ENCODE measurements around the gene KIAA1958. TPM values are rescaled to one million over a fixed set of nuclear protein-coding genes. Genes with fewer than 3 reads are reported as not detected.
A peak's percentile ranks its signal among the peaks of the same experiment; 100 is the strongest.

Gene KIAA1958
- polyA plus RNA-seq, 1 donor from 2014 or later: 0.98 TPM

DNA sequence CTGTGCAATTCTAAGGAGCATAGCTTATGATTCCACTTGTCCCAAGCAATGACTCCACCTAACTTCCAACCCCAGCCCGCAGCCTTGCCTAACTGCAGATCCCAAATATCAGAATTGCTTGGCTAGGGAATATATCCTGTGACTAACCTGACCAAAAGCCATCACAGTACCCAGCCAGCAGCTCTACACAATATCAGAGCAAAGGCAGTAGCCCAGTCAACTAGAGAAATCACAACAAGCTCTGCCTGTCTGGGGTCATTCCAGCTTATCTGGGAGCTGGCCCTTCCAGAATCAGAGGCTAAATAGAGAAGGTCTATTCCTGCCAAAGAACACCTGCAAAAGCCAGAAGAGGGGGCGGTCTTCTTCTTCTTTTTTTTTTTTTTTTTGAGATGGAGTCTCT lies 9.3 kb upstream of the KIAA1958 start:
- Mint-ChIP-seq H3K36me3 (peaks cover 18% of the 10 kb centered on the region), H3K4me1 (peaks cover 0 to 2% (median 0%) of the 10 kb centered on the region in 3 donors), H3K27me3 (no peaks in the 10 kb centered on the region), H3K4me3 (no peak overlapping the region), H3K27ac (no peak overlapping the region), H3K9me3 (peaks cover 3 to 7% (median 5%) of the 10 kb centered on the region in 3 donors)

DNA sequence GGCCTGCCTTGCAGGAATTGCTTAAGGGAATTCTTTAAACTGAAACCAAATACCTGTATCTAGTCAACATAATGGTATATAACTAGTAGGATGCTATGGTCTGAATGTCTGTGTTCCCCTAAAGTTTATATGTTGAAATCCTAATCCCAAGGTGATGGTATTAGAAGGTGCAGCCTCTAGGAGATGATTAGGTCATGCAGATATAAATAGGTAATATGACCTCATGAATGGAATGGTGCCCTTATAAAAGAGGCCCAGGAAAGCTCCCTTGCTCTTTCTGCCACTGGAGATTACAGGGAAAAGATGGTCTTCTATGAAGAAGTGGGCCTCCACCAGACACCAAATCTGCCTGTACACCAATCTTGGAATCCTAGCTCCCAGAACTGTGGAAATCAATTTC lies 7.4 kb upstream of the KIAA1958 start:
- Mint-ChIP-seq H3K9me3 (peaks cover 3 to 7% (median 5%) of the 10 kb centered on the region in 3 donors), H3K4me1 (no peaks in the 10 kb centered on the region), H3K36me3 (peaks cover 17% of the 10 kb centered on the region), H3K4me3 (no peak overlapping the region), H3K27me3 (no peaks in the 10 kb centered on the region), H3K27ac (no peak overlapping the region)

DNA sequence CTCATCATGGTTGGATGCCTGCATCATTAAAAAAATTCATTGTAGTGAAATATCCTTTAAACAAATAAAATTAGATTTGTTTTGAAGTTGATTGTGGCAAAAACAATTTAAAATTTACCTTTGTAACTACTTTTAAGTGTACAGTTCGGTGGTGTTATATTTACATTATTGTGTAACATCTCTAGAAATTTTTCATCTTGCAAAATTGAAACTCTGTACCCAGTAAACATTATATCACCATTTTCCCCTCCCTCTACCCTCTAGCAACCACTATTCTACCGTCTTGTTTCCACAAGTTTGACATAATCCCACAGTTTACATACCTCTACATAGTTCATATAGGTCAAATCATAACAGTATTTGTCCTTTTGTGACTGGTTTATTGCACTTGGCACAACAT lies 2.0 kb upstream of the KIAA1958 start:
- Mint-ChIP-seq H3K36me3 (peaks cover 5% of the 10 kb centered on the region), H3K4me1 (peaks cover 8 to 21% (median 15%) of the 10 kb centered on the region in 3 donors), H3K27ac (peak overlapping the region in 1 of 3 donors; percentile 7), H3K27me3 (no peaks in the 10 kb centered on the region), H3K4me3 (peak overlapping the region in 1 of 4 donors; percentile 54), H3K9me3 (no peaks in the 10 kb centered on the region)

DNA sequence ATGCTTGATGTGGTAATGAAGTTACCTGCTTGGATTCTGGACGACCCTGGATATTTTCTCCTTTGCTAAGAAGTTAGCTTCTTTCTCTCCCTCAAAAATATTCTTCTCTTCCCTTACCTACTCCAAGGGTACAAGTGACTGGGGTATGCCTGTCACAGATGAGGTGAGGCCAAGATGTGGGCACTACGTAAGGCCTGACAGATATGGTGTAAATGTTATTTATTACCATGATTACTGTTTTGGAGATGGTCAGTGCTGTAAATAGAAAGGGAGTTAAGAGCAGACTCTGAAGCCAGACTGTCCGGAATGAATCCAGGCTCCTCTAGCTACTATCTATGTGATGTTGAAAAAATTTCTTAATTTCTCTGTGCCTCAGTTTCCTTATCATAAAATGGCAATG lies 1.1 kb upstream of the KIAA1958 start:
- peaks cover 5% of the 10 kb centered on the region for H3K36me3 Mint-ChIP-seq
- no peaks in the 10 kb centered on the region for H3K9me3 Mint-ChIP-seq
- peaks cover 8 to 21% (median 15%) of the 10 kb centered on the region in 3 donors for H3K4me1 Mint-ChIP-seq
- H3K27me3 Mint-ChIP-seq: no peaks in the 10 kb centered on the region
- H3K4me3 Mint-ChIP-seq: peak overlapping the region; percentile 85 to 98 (median 95)
- peak overlapping the region in 2 of 3 donors; percentile 0 to 96 for H3K27ac Mint-ChIP-seq

DNA sequence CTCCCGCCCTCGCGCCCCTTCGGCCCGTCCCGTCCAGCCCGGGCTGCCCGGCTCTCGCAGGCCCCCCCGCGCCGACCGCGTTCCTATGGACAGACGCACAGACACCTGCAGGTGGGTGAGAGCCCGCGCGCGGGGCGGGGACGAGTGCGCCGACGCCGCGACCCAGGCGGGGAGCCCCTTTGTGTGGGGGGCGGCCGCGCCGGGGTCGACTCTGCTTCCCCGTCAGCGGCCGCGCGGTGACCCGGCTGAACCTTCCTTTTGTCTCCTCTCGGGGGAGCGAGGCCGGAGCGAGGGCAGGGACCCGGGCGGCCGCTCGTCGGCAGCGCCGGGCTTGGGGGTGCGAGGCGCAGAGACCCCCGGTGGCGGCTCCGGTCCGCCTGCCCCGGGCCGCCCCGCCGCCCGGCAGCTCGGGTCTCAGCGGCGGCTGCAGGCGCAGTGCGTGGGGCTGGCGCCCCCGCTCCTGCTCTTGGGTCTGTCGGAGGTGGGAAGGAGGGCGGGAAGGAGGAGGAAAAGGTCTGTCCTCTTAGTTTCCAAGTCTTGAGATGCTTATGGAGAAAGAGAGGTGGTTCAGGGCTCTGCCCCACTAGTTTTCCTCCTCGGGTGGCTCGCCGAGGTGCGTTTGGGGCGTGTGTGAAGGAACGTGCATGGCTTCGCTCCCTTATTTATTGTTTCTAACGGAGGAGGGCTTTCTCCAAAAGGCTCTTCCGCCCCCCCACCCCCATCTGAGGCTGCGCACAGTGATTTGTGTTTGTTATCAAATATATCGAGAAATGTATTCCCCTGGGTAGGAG lies 576 bp downstream of the KIAA1958 start:
- H3K4me3 Mint-ChIP-seq: peak overlapping the region; percentile 89 to 99 (median 97)
- H3K36me3 Mint-ChIP-seq: peaks cover 2% of the 10 kb centered on the region
- H3K27me3 Mint-ChIP-seq: no peaks in the 10 kb centered on the region
- H3K27ac Mint-ChIP-seq: peak overlapping the region; percentile 69 to 87 (median 85)
- H3K4me1 Mint-ChIP-seq: peaks cover 8 to 21% (median 15%) of the 10 kb centered on the region in 3 donors
- H3K9me3 Mint-ChIP-seq: no peaks in the 10 kb centered on the region

DNA sequence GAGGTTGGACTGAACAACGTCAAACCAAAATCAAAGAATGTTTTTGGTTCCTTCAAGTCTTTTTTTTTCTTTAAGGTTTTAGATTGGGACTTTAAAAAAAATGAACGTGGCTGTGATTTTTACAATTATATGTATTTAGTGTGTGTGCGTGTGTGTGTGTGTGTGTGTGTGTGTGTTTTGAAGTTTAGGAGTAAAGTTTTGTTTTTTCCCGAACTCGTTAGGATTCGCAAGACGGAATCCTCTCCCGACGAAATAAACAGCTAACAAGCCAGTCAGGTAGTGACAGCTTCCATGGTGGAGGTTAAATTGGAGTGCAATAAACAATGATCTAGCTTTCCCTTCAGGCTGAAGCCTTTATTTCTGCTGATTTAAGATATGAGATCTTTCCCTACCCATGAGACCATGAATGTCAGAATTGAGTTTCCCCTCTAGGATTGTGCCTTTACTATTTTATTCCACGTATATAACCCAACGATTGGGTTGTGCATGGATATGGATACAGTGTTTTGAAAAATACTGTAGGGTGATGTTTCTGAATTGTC lies 1.2 kb downstream of the KIAA1958 start:
- H3K4me3 Mint-ChIP-seq: peak overlapping the region; percentile 89 to 99 (median 97)
- no peaks in the 10 kb centered on the region for H3K9me3 Mint-ChIP-seq
- H3K4me1 Mint-ChIP-seq: peaks cover 8 to 21% (median 15%) of the 10 kb centered on the region in 3 donors
- H3K27ac Mint-ChIP-seq: peak overlapping the region; percentile 69 to 87 (median 85)
- no peaks in the 10 kb centered on the region for H3K36me3 Mint-ChIP-seq
- H3K27me3 Mint-ChIP-seq: no peaks in the 10 kb centered on the region

DNA sequence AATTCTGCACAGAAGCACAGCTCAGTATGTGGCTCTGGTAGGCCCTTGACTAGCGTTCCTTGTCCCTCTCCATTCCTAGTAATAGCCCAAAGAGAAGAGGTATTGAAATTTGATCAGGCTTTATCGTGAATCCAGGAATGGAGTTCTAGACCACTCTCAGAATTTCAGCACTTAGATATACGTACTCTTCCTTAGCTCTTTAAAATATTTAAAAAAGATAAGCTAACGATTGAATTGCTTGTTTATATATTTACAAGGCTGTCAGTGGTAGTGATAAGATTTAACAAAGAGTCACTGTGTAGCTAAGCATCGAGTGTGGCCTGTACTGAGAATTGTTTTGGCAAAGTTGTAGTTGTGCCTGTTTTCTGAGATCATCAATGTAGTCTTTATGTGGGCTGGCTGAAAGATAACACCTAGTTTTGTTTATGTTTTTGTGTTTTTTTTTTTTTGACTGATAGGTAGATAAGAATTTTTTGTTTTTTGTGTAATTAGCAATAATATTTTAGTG lies 2.5 kb downstream of the KIAA1958 start:
- peak overlapping the region in 2 of 4 donors; percentile 29 to 97 for H3K4me3 Mint-ChIP-seq
- H3K27ac Mint-ChIP-seq: no peak overlapping the region
- H3K27me3 Mint-ChIP-seq: no peaks in the 10 kb centered on the region
- H3K36me3 Mint-ChIP-seq: no peaks in the 10 kb centered on the region
- H3K9me3 Mint-ChIP-seq: peaks cover 2 to 8% (median 4%) of the 10 kb centered on the region in 3 donors
- H3K4me1 Mint-ChIP-seq: peaks cover 8 to 21% (median 15%) of the 10 kb centered on the region in 3 donors

DNA sequence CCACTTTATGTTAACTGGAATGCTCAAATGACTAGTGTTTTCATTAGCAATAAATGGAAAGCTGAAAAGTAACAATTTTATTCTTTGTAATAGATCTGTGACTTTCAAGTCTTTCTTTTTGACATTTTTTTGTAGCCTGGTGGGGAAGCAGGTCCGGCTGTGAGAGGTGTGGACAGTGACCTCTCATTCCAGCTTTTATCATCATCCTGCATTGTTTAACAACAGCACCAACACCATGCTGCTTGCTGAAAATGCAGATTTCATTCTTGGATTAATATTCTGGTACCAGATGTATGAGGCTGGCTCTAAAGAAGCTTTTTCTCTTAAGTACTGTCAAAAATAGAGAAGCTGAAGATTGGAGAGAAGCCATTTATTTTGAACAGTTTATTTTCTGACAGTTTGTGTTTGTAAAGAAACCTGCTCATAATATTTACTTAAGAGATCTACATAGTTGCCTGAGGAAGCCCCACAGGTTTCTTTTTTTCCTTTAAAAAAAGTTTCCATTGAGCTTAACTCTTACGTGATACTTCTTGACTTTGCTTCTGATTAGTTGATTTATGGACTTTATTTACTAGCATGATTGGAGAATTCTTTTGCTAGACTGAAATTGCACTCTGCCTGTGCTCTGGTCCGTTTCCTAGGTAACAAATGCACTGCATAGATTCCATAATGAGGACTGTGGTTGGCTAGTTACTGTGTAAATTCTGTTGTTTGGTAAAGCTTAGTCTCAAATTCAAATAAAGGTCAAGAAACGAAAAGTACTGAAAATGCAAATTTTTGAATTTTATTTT lies 3.4 kb downstream of the KIAA1958 start:
- peaks cover under 1% of the 10 kb centered on the region for H3K36me3 Mint-ChIP-seq
- H3K27ac Mint-ChIP-seq: no peak overlapping the region
- H3K4me1 Mint-ChIP-seq: peaks cover 8 to 20% (median 15%) of the 10 kb centered on the region in 3 donors
- H3K9me3 Mint-ChIP-seq: peaks cover 4 to 14% (median 5%) of the 10 kb centered on the region in 3 donors
- H3K27me3 Mint-ChIP-seq: no peaks in the 10 kb centered on the region
- H3K4me3 Mint-ChIP-seq: peak overlapping the region in 1 of 4 donors; percentile 3

DNA sequence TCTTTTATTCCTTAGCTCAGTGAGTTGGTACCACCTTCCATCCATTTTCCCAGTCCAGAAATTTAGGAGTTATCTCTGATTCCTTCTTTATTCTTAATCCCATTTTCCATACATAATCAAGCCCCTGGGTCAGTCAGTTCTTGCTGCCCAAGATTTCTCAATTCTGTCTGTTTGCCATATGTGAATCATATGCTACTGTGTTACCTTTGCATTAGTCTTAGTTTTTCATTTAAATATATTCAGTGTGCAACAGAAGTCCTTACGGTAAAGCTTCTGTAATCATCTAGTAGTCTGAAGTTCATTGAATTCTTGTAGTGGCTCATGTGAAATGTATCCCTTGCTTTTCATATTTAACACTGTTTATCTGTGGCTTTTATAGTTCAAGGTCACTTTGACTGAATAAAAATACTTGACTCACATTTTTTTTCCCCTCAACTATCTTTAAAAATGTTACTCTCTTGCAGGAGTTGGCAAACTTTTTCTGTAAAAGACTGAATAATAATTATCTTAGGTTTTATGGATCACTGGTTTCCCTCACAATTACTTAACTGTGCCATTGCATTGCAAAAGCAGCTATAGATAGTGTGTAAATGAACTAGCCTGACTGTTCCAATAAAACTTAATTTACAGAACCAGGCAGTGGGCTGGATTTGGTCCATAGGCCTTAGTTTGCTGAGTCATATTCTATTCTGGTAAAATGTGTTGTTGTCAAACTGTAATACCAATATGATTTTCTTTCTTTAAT lies 6.9 kb downstream of the KIAA1958 start:
- no peak overlapping the region for H3K4me3 Mint-ChIP-seq
- H3K27me3 Mint-ChIP-seq: no peaks in the 10 kb centered on the region
- H3K36me3 Mint-ChIP-seq: peaks cover 4% of the 10 kb centered on the region
- H3K9me3 Mint-ChIP-seq: peaks cover 4 to 20% (median 5%) of the 10 kb centered on the region in 3 donors
- peaks cover 0 to 2% (median 0%) of the 10 kb centered on the region in 3 donors for H3K4me1 Mint-ChIP-seq
- no peak overlapping the region for H3K27ac Mint-ChIP-seq

DNA sequence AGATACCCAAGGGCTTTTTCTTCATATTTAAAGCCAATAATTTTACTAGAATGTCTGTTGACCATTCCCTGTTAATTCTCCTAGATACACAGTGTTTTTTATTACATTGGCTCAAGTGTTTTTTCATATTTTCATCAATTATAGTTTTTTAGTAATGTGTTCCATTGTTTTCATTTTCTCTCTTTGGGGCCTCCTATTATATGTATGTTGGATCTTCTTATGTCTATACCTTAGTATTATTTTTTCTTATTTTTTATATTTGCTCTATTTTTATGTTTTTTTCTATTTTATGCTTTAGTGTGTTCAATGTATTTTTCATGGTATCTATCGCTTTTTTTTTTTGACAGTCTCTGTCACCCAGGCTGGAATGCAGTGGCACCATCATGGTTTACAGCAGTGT lies 7.5 kb downstream of the KIAA1958 start:
- Mint-ChIP-seq H3K9me3 (peaks cover 4 to 20% (median 5%) of the 10 kb centered on the region in 3 donors), H3K27ac (no peak overlapping the region), H3K4me3 (no peak overlapping the region), H3K4me1 (peaks cover 0 to 1% (median 0%) of the 10 kb centered on the region in 3 donors), H3K27me3 (no peaks in the 10 kb centered on the region), H3K36me3 (peaks cover 4% of the 10 kb centered on the region)

DNA sequence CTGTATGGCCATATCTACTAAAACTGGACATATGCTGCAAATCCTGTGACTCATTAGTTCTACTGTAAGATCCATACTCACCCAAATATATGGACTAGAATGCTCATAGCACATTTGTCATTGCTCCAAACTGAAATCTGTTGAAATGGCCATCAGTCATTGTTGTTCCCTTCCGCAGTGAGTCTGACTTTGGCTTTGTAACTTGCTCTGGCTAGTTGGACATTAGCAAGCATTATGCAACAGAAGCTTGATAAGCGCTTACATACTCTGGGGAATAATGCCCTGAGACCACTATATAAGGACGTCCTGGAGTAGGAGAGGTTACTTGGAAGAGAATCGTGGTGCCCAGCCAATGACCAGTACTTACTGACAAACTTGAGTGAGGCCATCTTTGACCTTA lies 9.0 kb downstream of the KIAA1958 start:
- no peaks in the 10 kb centered on the region for H3K27me3 Mint-ChIP-seq
- H3K27ac Mint-ChIP-seq: no peak overlapping the region
- H3K36me3 Mint-ChIP-seq: peaks cover 4% of the 10 kb centered on the region
- H3K9me3 Mint-ChIP-seq: peaks cover 4 to 20% (median 5%) of the 10 kb centered on the region in 3 donors
- H3K4me3 Mint-ChIP-seq: no peak overlapping the region
- no peaks in the 10 kb centered on the region for H3K4me1 Mint-ChIP-seq

DNA sequence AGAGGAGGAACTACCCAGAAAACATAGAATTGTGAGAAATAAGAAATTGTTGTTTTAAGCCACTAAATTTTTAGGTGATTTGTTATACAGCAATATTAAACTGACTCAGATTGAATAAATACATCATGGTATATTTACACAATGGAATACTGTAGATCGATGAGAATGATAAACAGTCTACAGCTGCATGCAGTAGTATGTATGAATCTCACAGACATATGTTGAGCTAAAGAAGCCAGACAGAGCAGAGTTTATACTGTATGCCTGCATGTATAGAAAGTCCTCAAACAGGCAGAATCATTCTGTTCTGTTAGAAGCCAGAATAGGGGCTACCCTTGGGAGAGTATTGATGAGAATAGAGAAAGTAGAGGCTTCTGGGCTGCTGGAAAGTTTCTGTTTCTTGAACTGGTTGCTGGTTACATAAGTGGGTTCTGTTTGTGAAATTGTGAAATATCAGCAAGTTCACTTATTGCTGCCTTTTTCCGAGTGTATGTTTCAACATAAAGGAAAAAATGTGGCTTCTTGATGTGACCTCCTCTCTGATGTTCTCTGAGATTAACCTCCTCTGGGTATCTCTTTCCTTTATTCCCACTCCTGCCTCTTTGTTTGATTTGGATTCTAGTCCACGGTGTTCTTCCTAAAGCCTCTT lies 9.6 kb downstream of the KIAA1958 start:
- Mint-ChIP-seq H3K4me3 (no peak overlapping the region), H3K9me3 (peaks cover 4 to 20% (median 5%) of the 10 kb centered on the region in 3 donors), H3K36me3 (peaks cover 4% of the 10 kb centered on the region), H3K4me1 (no peaks in the 10 kb centered on the region), H3K27ac (no peak overlapping the region), H3K27me3 (no peaks in the 10 kb centered on the region)

DNA sequence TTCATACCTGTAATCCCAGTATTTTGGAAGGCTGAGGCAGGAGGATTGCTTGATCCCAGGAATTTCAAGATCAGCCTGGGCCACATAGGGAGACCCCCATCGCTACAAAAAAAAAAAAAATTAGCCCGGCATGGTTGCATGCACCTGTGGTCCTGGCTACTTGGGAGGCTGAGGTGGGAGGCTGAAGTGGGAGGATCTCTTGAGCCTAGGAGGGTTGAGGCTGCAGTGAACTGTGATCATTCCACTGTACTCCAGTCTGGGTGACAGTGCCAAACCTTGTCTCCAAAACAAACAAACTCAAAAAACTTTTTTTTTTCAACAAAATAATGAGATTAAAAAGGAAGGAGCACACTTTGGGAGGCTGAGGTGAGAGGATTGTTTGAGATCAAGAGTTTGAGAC lies 14.2 kb downstream of the KIAA1958 start:
- Mint-ChIP-seq H3K9me3 (no peaks in the 10 kb centered on the region), H3K4me3 (no peak overlapping the region), H3K27me3 (no peaks in the 10 kb centered on the region), H3K4me1 (no peaks in the 10 kb centered on the region), H3K36me3 (peaks cover 4% of the 10 kb centered on the region), H3K27ac (no peak overlapping the region)

DNA sequence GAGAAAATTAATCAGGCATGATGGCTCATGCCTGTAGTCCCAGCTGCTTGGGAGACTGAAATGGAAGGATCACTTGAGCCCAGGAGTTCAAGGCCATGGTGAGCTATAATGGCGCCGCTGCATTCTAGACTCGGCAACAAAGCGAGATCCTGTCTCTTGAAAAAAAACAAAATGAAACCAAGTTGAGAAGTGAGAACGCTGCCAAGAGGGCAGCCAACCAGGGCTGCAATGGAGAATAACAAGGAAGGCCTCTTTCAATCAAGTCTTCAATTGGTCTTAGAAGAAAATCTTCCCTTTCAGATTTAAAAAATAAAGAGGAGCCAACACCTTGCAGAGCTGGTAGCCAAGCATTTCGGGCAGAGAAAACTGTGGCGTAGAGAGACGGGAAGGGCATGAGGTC lies 14.7 kb downstream of the KIAA1958 start:
- Mint-ChIP-seq H3K36me3 (peaks cover 4% of the 10 kb centered on the region), H3K27me3 (no peaks in the 10 kb centered on the region), H3K27ac (no peak overlapping the region), H3K4me3 (no peak overlapping the region), H3K9me3 (no peaks in the 10 kb centered on the region), H3K4me1 (no peaks in the 10 kb centered on the region)

All from IgD-negative memory B cell (primary cell).